Upper lobe of left lung (tissue), 4 donors: ENCODE data around the gene DOCK4.

Experiments used
- EP300 ChIP-seq, 4 donors: sonication (generic); formaldehyde crosslinking; IDR thresholded peaks; one replicate each; pipeline ENCODE4 v1.5.1; 2017; ENCODE audit warnings: antibody characterized with exemption in 4 of 4, control low read depth in 2 of 4
- POLR2A ChIP-seq, 4 donors: fragments of 450-650 bp; IDR thresholded peaks; one replicate each; pipeline ENCODE4 v1.5.1; 2016 to 2017; ENCODE audit warnings: antibody characterized with exemption in 4 of 4, mild to moderate bottlenecking in 2 of 4
- POLR2AphosphoS5 ChIP-seq, 2 donors: sonication (generic); formaldehyde crosslinking; IDR thresholded peaks; one replicate each; pipeline ENCODE4 v1.5.1; 2017; ENCODE audit warnings: antibody characterized with exemption in 2 of 2
- TF ChIP-seq, protein P1 (sequence below), 6 experiments: fragments of 450-650 bp in 4 of 6; fragments of 200-600 bp in 2 of 6; sonication (generic) in 2 of 6; IDR thresholded peaks; one replicate each; pipeline ENCODE4 v1.5.1; 2016 to 2019; ENCODE audit warnings: antibody characterized with exemption in 6 of 6

DNA sequence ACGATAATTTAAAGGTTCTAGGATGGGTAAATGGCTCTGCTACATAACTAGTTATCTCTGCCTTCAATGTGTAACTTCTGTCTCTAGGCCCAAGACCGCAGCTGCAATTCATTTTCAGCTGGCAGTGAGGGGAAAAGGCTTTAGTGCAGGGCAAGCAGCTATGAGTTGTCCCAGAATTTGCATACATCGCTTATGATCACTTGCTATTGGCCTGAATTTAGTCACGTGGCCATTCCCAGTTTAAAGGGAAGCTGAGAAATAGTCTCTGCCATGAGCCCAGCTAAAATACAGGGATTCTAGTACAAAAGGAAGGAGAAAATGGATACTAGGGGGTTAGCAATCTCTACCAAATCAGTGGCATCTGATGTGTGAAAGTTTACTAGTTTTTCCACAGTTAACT, 498.1 kb downstream of the DOCK4 start:
- no peak for TF ChIP-seq POLR2A (IDR thresholded peaks at IDR 0.05)
- TF ChIP-seq, protein P1, sequence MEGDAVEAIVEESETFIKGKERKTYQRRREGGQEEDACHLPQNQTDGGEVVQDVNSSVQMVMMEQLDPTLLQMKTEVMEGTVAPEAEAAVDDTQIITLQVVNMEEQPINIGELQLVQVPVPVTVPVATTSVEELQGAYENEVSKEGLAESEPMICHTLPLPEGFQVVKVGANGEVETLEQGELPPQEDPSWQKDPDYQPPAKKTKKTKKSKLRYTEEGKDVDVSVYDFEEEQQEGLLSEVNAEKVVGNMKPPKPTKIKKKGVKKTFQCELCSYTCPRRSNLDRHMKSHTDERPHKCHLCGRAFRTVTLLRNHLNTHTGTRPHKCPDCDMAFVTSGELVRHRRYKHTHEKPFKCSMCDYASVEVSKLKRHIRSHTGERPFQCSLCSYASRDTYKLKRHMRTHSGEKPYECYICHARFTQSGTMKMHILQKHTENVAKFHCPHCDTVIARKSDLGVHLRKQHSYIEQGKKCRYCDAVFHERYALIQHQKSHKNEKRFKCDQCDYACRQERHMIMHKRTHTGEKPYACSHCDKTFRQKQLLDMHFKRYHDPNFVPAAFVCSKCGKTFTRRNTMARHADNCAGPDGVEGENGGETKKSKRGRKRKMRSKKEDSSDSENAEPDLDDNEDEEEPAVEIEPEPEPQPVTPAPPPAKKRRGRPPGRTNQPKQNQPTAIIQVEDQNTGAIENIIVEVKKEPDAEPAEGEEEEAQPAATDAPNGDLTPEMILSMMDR (IDR thresholded peaks at IDR 0.05): no peak
- no peak for TF ChIP-seq EP300 (IDR thresholded peaks at IDR 0.05)
- no peak for TF ChIP-seq POLR2AphosphoS5 (IDR thresholded peaks at IDR 0.05)
